Stimulated activated CD4-positive, alpha-beta T cell treated with anti-CD3 and anti-CD28 coated beads, Interleukin-12 subunit alpha, Interleukin-12 subunit beta, amount 100 ng/mL, for 4 hours (primary cell): Measurements from ENCODE around the gene IFT57.

Experiments
- DNase-seq: peaks from one replicate; pipeline ENCODE4 v3.0.0-alpha.2; 2020

Gene IFT57

GRCh38 chr3:108215871-108216270 lies 6.4 kb downstream of the IFT57 start:
- no peak for DNase-seq

- no peak for DNase-seq
Observed at GRCh38 chr3:108209579-108209978, 12.6 kb downstream of the IFT57 start.

GRCh38 chr3:108208831-108209230 lies 13.4 kb downstream of the IFT57 start:
- no peak for DNase-seq

- DNase-seq = no peak
Observed at GRCh38 chr3:108202834-108203233, 19.4 kb downstream of the IFT57 start.

- DNase-seq = no peak
Observed at GRCh38 chr3:108202080-108202479, 20.1 kb downstream of the IFT57 start.

- no peak for DNase-seq
Observed at GRCh38 chr3:108201258-108201657, 21.0 kb downstream of the IFT57 start.

GRCh38 chr3:108200578-108200977 lies 21.6 kb downstream of the IFT57 start:
- DNase-seq = no peak

- no peak for DNase-seq
Observed at GRCh38 chr3:108200024-108200423, 22.2 kb downstream of the IFT57 start.

GRCh38 chr3:108191394-108191793 lies 30.8 kb downstream of the IFT57 start:
- DNase-seq = no peak

GRCh38 chr3:108190346-108190745 lies 31.9 kb downstream of the IFT57 start:
- DNase-seq = no peak

- no peak for DNase-seq
Observed at GRCh38 chr3:108189440-108189839, 32.8 kb downstream of the IFT57 start.

GRCh38 chr3:108185536-108185935 lies 36.7 kb downstream of the IFT57 start:
- no peak for DNase-seq

GRCh38 chr3:108184824-108185223 lies 37.4 kb downstream of the IFT57 start:
- no peak for DNase-seq

- DNase-seq = no peak
Observed at GRCh38 chr3:108183971-108184370, 38.3 kb downstream of the IFT57 start.

- DNase-seq = no peak
Observed at GRCh38 chr3:108183181-108183580, 39.0 kb downstream of the IFT57 start.

- no peak for DNase-seq
Observed at GRCh38 chr3:108182339-108182738, 39.9 kb downstream of the IFT57 start.

GRCh38 chr3:108181172-108181571 lies 41.1 kb downstream of the IFT57 start:
- DNase-seq = no peak

- DNase-seq = no peak
Observed at GRCh38 chr3:108180194-108180593, 42.0 kb downstream of the IFT57 start.

- DNase-seq = no peak
Observed at GRCh38 chr3:108178676-108179075, 43.5 kb downstream of the IFT57 start.

- DNase-seq = no peak
Observed at GRCh38 chr3:108177536-108177935, 44.7 kb downstream of the IFT57 start.

- DNase-seq = no peak
Observed at GRCh38 chr3:108175352-108175751, 46.9 kb downstream of the IFT57 start.

- DNase-seq = no peak
Observed at GRCh38 chr3:108171106-108171505, 51.1 kb downstream of the IFT57 start.

GRCh38 chr3:108164391-108164790 lies 57.8 kb downstream of the IFT57 start:
- DNase-seq = no peak

- DNase-seq = no peak
Observed at GRCh38 chr3:108159865-108160264, 62.4 kb downstream of the IFT57 start.

GRCh38 chr3:108159105-108159504 lies 63.1 kb downstream of the IFT57 start:
- DNase-seq = no peak

GRCh38 chr3:108158251-108158650 lies 64.0 kb downstream of the IFT57 start:
- DNase-seq = no peak
